ENCODE data around the gene ISYNA1.

DNA sequence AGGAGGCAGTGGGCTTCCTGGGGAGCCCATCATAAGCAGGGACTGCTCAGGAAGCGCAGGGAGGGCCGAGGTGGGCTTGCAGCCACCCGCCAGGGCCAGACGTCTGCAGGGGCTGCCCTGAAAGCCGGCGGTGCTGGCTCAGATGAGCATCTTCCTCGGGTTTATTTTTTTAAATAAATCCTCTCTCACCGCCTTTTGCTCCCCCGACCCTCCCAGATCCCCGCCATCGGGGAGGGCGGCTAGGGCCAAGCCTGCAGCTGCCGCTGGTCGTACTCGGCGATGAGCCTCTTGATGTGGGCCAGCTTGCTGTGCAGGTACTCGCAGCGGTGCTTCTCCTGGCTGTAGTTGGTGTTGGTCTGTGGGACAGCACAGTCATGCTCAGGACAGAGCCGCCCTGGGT lies 6.6 kb upstream of the ISYNA1 start:
- TF ChIP-seq, protein P1, sequence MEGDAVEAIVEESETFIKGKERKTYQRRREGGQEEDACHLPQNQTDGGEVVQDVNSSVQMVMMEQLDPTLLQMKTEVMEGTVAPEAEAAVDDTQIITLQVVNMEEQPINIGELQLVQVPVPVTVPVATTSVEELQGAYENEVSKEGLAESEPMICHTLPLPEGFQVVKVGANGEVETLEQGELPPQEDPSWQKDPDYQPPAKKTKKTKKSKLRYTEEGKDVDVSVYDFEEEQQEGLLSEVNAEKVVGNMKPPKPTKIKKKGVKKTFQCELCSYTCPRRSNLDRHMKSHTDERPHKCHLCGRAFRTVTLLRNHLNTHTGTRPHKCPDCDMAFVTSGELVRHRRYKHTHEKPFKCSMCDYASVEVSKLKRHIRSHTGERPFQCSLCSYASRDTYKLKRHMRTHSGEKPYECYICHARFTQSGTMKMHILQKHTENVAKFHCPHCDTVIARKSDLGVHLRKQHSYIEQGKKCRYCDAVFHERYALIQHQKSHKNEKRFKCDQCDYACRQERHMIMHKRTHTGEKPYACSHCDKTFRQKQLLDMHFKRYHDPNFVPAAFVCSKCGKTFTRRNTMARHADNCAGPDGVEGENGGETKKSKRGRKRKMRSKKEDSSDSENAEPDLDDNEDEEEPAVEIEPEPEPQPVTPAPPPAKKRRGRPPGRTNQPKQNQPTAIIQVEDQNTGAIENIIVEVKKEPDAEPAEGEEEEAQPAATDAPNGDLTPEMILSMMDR (IDR thresholded peaks at IDR 0.05; ENCODE audit: insufficient read depth, low read depth, low read length), result no peak
- TF ChIP-seq EZH2 (IDR thresholded peaks at IDR 0.05; ENCODE audit: insufficient read depth, low read length), result no peak

Data from astrocyte (in vitro differentiated cells and primary cell).